MM.1S (cell line): ENCODE measurements around the gene CCDC171.

Experiments used
- CTCF ChIP-seq: fragments of 300-600 bp; sonication (generic); IDR thresholded peaks from 2 replicates; pipeline ENCODE4 v1.5.1; 2016; ENCODE audit warnings: antibody characterized with exemption, low read length, mixed read lengths
- EZH2 ChIP-seq: fragments of 300-600 bp; sonication (generic); optimal IDR thresholded peaks from 2 replicates; pipeline ENCODE3; 2017; ENCODE audit warnings: low read depth, mild to moderate bottlenecking, antibody characterized with exemption, low read length, mixed read lengths

DNA sequence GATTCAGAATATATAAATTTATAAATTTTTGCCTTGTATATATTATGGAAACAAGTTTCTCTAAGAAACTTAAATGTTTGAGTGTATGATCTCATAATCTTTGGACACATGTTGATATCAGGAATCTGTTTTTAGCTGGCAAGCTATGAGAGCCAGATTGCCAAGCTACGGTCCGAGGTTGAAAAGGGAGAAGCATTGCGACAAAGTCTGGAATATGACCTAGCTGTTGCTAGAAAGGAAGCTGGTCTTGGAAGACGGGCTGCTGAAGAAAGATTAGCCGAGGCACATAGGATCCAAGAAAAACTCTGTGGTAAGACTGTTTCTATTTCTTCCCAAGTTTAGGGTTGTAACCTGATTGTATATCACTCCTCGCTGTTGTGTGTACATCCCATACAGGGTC, 25.9 kb downstream of the CCDC171 start:
- TF ChIP-seq CTCF (no peak), EZH2 (no peak)
